ENCODE measurements around the gene MAEA.

- no peak for TF ChIP-seq EZH2phosphoT487 (IDR thresholded peaks at IDR 0.05; ENCODE audit: borderline replicate concordance, low read length)
- TF ChIP-seq, protein P1, sequence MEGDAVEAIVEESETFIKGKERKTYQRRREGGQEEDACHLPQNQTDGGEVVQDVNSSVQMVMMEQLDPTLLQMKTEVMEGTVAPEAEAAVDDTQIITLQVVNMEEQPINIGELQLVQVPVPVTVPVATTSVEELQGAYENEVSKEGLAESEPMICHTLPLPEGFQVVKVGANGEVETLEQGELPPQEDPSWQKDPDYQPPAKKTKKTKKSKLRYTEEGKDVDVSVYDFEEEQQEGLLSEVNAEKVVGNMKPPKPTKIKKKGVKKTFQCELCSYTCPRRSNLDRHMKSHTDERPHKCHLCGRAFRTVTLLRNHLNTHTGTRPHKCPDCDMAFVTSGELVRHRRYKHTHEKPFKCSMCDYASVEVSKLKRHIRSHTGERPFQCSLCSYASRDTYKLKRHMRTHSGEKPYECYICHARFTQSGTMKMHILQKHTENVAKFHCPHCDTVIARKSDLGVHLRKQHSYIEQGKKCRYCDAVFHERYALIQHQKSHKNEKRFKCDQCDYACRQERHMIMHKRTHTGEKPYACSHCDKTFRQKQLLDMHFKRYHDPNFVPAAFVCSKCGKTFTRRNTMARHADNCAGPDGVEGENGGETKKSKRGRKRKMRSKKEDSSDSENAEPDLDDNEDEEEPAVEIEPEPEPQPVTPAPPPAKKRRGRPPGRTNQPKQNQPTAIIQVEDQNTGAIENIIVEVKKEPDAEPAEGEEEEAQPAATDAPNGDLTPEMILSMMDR (IDR thresholded peaks at IDR 0.05; ENCODE audit: low read depth, low read length, poor library complexity, severe bottlenecking): no peak
These were observed 72.8 kb downstream of the MAEA start for GRCh38 chr4:1362521-1362920.

All from DOHH2 (cell line).